HG03439 (cell line): ENCODE data around the gene SLC15A3.

Experiments used
- ATAC-seq: cut with Tn5 transposase; IDR thresholded peaks from one replicate; pipeline ENCODE4 v1.9.1; 2021; ENCODE audit warnings: mild to moderate bottlenecking, moderate library complexity; ENCODE audit not compliant: unreplicated experiment

Gene SLC15A3

GRCh38 chr11:60946601-60947264 is 5.2 kb downstream of the SLC15A3 start:
- ATAC-seq: no peak

- ATAC-seq: no peak
Observed at GRCh38 chr11:60945295-60945667, 6.7 kb downstream of the SLC15A3 start.

GRCh38 chr11:60944490-60945294 is 7.3 kb downstream of the SLC15A3 start:
- no peak for ATAC-seq

GRCh38 chr11:60942970-60943565 is 8.9 kb downstream of the SLC15A3 start:
- ATAC-seq: no peak

- ATAC-seq: no peak
Observed at GRCh38 chr11:60942219-60942618, 9.8 kb downstream of the SLC15A3 start.

- ATAC-seq: no peak
Observed at GRCh38 chr11:60941371-60942119, 10.4 kb downstream of the SLC15A3 start.

- no peak for ATAC-seq
Observed at GRCh38 chr11:60939855-60940254, 12.1 kb downstream of the SLC15A3 start.

- ATAC-seq: no peak
Observed at GRCh38 chr11:60939301-60939700, 12.7 kb downstream of the SLC15A3 start.

GRCh38 chr11:60938500-60938899 is 13.5 kb downstream of the SLC15A3 start:
- ATAC-seq: no peak

GRCh38 chr11:60937811-60938210 is 14.2 kb downstream of the SLC15A3 start:
- no peak for ATAC-seq

- no peak for ATAC-seq
Observed at GRCh38 chr11:60937144-60937527, 14.8 kb downstream of the SLC15A3 start.

- no peak for ATAC-seq
Observed at GRCh38 chr11:60936467-60937143, 15.4 kb downstream of the SLC15A3 start.

- no peak for ATAC-seq
Observed at GRCh38 chr11:60935676-60936442, 16.1 kb downstream of the SLC15A3 start.

- ATAC-seq: no peak
Observed at GRCh38 chr11:60934790-60935605, 17.0 kb downstream of the SLC15A3 start.

- ATAC-seq: no peak
Observed at GRCh38 chr11:60934124-60934789, 17.7 kb downstream of the SLC15A3 start.

GRCh38 chr11:60933416-60934123 is 18.4 kb downstream of the SLC15A3 start:
- ATAC-seq: no peak

- no peak for ATAC-seq
Observed at GRCh38 chr11:60932605-60933356, 19.2 kb downstream of the SLC15A3 start.
